OCI-LY7 (cell line): Measurements from ENCODE around the gene SEPTIN10. TPM values are rescaled to one million over a fixed set of nuclear protein-coding genes. Genes with fewer than 3 reads are reported as not detected.

ENCODE experiments used
- BruUV-seq: library from RNA; stranded (reverse); fragments of 400-500 nt; replicated peaks from 2 replicates; lab custom pipeline; 2021; lab: Mats Ljungman, UMichigan
- CTCF ChIA-PET: fragments of 300-600 bp; sonication (Branson Sonifier 250); formaldehyde crosslinking; loops from one replicate; lab custom pipeline; 2022; ENCODE audit warnings: antibody characterized with exemption; ENCODE audit not compliant: unreplicated experiment; lab: Charles Lee
- POLR2A ChIA-PET: fragments of 300-600 bp; sonication (Branson Sonifier 250); formaldehyde crosslinking; loops from one replicate; lab custom pipeline; 2022; ENCODE audit warnings: antibody characterized with exemption; lab: Charles Lee
- DNase-seq: peaks from one replicate; pipeline ENCODE4 v3.0.0-alpha.2; 2015; ENCODE audit warnings: low spot score
- H2AFZ ChIP-seq: fragments of 200-600 bp; sonication (generic), shearing (Covaris generic); 2 replicates; pipeline ENCODE4 v1.6.1; 2014; ENCODE audit warnings: mild to moderate bottlenecking, antibody characterized with exemption, low read length, moderate library complexity
- H3K27ac ChIP-seq: fragments of 200-600 bp; sonication (generic); 2 replicates; pipeline ENCODE4 v1.5.1; 2014; ENCODE audit warnings: mixed run types, low read depth, mild to moderate bottlenecking, moderate library complexity, low read length, inconsistent platforms; ENCODE audit not compliant: poor library complexity, severe bottlenecking
- H3K36me3 ChIP-seq: fragments of 200-600 bp; sonication (generic); 2 replicates; pipeline ENCODE4 v1.6.1; 2014; ENCODE audit warnings: mild to moderate bottlenecking, antibody characterized with exemption, low read length, moderate library complexity, mixed read lengths; ENCODE audit not compliant: insufficient read depth
- H3K4me1 ChIP-seq: fragments of 200-600 bp; sonication (generic); 2 replicates; pipeline ENCODE4 v1.5.1; 2014; ENCODE audit warnings: mild to moderate bottlenecking, low read length; ENCODE audit not compliant: insufficient read depth, poor library complexity, severe bottlenecking
- H3K4me2 ChIP-seq: fragments of 200-600 bp; sonication (generic); 2 replicates; pipeline ENCODE4 v1.6.1; 2014; ENCODE audit warnings: mild to moderate bottlenecking, low read length
- H3K4me3 ChIP-seq: fragments of 200-600 bp; sonication (generic); 2 replicates; pipeline ENCODE4 v1.5.1; 2014; ENCODE audit warnings: mild to moderate bottlenecking, low read depth, low read length; ENCODE audit not compliant: poor library complexity, severe bottlenecking
- H3K79me2 ChIP-seq: fragments of 200-600 bp; sonication (generic); 2 replicates; pipeline ENCODE4 v1.6.1; 2016; ENCODE audit warnings: low read depth, mild to moderate bottlenecking, low read length, moderate library complexity, mixed read lengths; ENCODE audit not compliant: insufficient read depth
- H3K9me2 ChIP-seq: fragments of 200-600 bp; sonication (generic); 2 replicates; pipeline ENCODE4 v1.6.1; 2016; ENCODE audit warnings: mild to moderate bottlenecking, low read length, mixed read lengths; ENCODE audit not compliant: insufficient read depth
- H3K9me3 ChIP-seq: fragments of 200-600 bp; sonication (generic); 2 replicates; pipeline ENCODE4 v1.6.1; 2014; ENCODE audit warnings: mild to moderate bottlenecking, mixed run types, low read length, mixed read lengths
- H4K20me1 ChIP-seq: fragments of 200-600 bp; sonication (generic); 2 replicates; pipeline ENCODE4 v1.6.1; 2014; ENCODE audit warnings: mild to moderate bottlenecking, antibody characterized with exemption, low read length, moderate library complexity, mixed read lengths; ENCODE audit not compliant: insufficient read depth
- CTCF ChIP-seq: fragments of 200-600 bp; sonication (generic); conservative IDR thresholded peaks from 2 replicates; pipeline ENCODE4 v1.5.1; 2014; ENCODE audit warnings: mild to moderate bottlenecking, antibody characterized with exemption, low read length, moderate library complexity, mixed read lengths
- EZH2phosphoT487 ChIP-seq: fragments of 200-600 bp; sonication (generic); IDR thresholded peaks from 2 replicates; pipeline ENCODE4 v1.6.1; 2018; ENCODE audit warnings: low read depth, borderline replicate concordance, mild to moderate bottlenecking, mixed run types, antibody characterized with exemption, low read length, moderate library complexity, mixed read lengths
- intact Hi-C: fragments of 100-400 bp; cut with micrococcal nuclease; formaldehyde crosslinking; loops from one replicate; pipeline ENCODE4 v1.10.0; 2022; ENCODE audit not compliant: unreplicated experiment
- total RNA-seq, 2 experiments: library from RNA; depleted of rRNA in 1 of 2; stranded (reverse); fragments of >200 nt in 1 of 2; shearing (Covaris generic) in 1 of 2; gene quantifications; 2 replicates each; pipeline ENCODE4 v1.2.3, GENCODE V29; 2014 to 2022

Gene SEPTIN10
- total RNA-seq, 2 experiments from 2014 or later = not detected

GRCh38 chr2:109660046-109660860 is 46.5 kb upstream of the SEPTIN10 start:
- Histone ChIP-seq H3K79me2 (no peaks in the 10 kb centered on the region), H4K20me1 (no peaks in the 10 kb centered on the region), H3K27ac (no peak overlapping the region), H3K9me3 (no peaks in the 10 kb centered on the region), H3K4me1 (no peaks in the 10 kb centered on the region), H2AFZ (no peak overlapping the region), H3K4me3 (no peak overlapping the region), H3K9me2 (no peaks in the 10 kb centered on the region), H3K4me2 (no peak overlapping the region), H3K36me3 (no peaks in the 10 kb centered on the region)
- no peak for DNase-seq
- ChIA-PET CTCF (no interaction called here), POLR2A (interaction anchor here (0.8 kb wide), 1 partner anchor 9 kb away, joined by 5 read pairs; no protein-coding TSS in a partner anchor)
- intact Hi-C loops = no loop called here
- BruUV-seq = no TSS peak
- no peak for TF ChIP-seq CTCF

- Histone ChIP-seq H3K36me3 (no peaks in the 10 kb centered on the region), H3K27ac (no peak overlapping the region), H3K4me2 (no peak overlapping the region), H2AFZ (no peak overlapping the region), H3K4me3 (no peak overlapping the region), H3K4me1 (no peaks in the 10 kb centered on the region), H3K79me2 (no peaks in the 10 kb centered on the region), H4K20me1 (no peaks in the 10 kb centered on the region), H3K9me3 (no peaks in the 10 kb centered on the region), H3K9me2 (no peaks in the 10 kb centered on the region)
- TF ChIP-seq EZH2phosphoT487 (no peak), CTCF (no peak)
- no TSS peak for BruUV-seq
- POLR2A ChIA-PET = interaction anchor here (0.7 kb wide), 1 partner anchor 107 kb away, joined by 3 read pairs; no protein-coding TSS in a partner anchor
- intact Hi-C loops = no loop called here
- no peak for DNase-seq
- CTCF ChIA-PET = no interaction called here
Measured at GRCh38 chr2:109659396-109660045, 45.8 kb upstream of the SEPTIN10 start.

GRCh38 chr2:109655287-109655686 is 41.5 kb upstream of the SEPTIN10 start:
- no peak overlapping the region for H2AFZ ChIP-seq
- no peak for DNase-seq
- H3K27ac ChIP-seq = no peak overlapping the region
- CTCF ChIA-PET = no interaction called here
- POLR2A ChIA-PET = no interaction called here
- H3K36me3 ChIP-seq = no peaks in the 10 kb centered on the region
- H3K4me1 ChIP-seq = no peaks in the 10 kb centered on the region
- H3K9me3 ChIP-seq = no peaks in the 10 kb centered on the region
- H3K4me3 ChIP-seq = no peak overlapping the region
- intact Hi-C loops = no loop called here
- no TSS peak for BruUV-seq
- no peak overlapping the region for H3K4me2 ChIP-seq
- no peak for TF ChIP-seq CTCF
- no peak for TF ChIP-seq EZH2phosphoT487
- H3K9me2 ChIP-seq = no peaks in the 10 kb centered on the region
- H3K79me2 ChIP-seq = no peaks in the 10 kb centered on the region
- H4K20me1 ChIP-seq = no peaks in the 10 kb centered on the region
